HEK293 (cell line): ENCODE measurements around the gene SHC4.
"Not testable (repeated sequence)": the region's sequence is repeated elsewhere in the genome, so short reads cannot be mapped to it uniquely, and the experiment has no call there.

Source experiments
- GLI4 ChIP-seq: fragments of 450-650 bp; formaldehyde crosslinking; IDR thresholded peaks from 2 replicates; pipeline ENCODE4 v1.5.1; 2016; ENCODE audit warnings: missing biosample characterization, missing genetic modification characterization
- KLF8 ChIP-seq: fragments of 450-650 bp; formaldehyde crosslinking; IDR thresholded peaks from 2 replicates; pipeline ENCODE4 v1.5.1; 2016; ENCODE audit warnings: missing biosample characterization, missing genetic modification characterization
- MZF1 ChIP-seq: fragments of 450-650 bp; formaldehyde crosslinking; IDR thresholded peaks from 2 replicates; pipeline ENCODE4 v1.5.1; 2017; ENCODE audit warnings: missing biosample characterization, missing genetic modification characterization, borderline replicate concordance
- PRDM1 ChIP-seq: fragments of 450-650 bp; formaldehyde crosslinking; IDR thresholded peaks from 2 replicates; pipeline ENCODE4; 2016; ENCODE audit warnings: missing biosample characterization, missing genetic modification characterization
- ZFP41 ChIP-seq: fragments of 450-650 bp; formaldehyde crosslinking; IDR thresholded peaks from 2 replicates; pipeline ENCODE4 v1.5.1; 2016; ENCODE audit warnings: missing biosample characterization, missing genetic modification characterization, borderline replicate concordance
- ZNF248 ChIP-seq: fragments of 450-650 bp; formaldehyde crosslinking; IDR thresholded peaks from 2 replicates; pipeline ENCODE4 v1.5.1; 2017; ENCODE audit warnings: missing biosample characterization, missing genetic modification characterization
- ZNF335 ChIP-seq: fragments of 450-650 bp; formaldehyde crosslinking; conservative IDR thresholded peaks from 2 replicates; pipeline ENCODE4 v1.5.1; 2016; ENCODE audit warnings: missing biosample characterization, missing genetic modification characterization
- ZNF571 ChIP-seq: fragments of 450-650 bp; formaldehyde crosslinking; IDR thresholded peaks from 2 replicates; pipeline ENCODE4 v1.5.0; 2017; ENCODE audit warnings: missing biosample characterization, missing genetic modification characterization
- TF ChIP-seq, protein P1 (sequence below): fragments of 450-650 bp; formaldehyde crosslinking; IDR thresholded peaks from 2 replicates; pipeline ENCODE4 v1.5.1; 2016; ENCODE audit warnings: missing biosample characterization, missing genetic modification characterization
- TF ChIP-seq, protein P2 (sequence below): fragments of 450-650 bp; formaldehyde crosslinking; IDR thresholded peaks from 2 replicates; pipeline ENCODE4 v1.5.1; 2016; ENCODE audit warnings: missing biosample characterization, missing genetic modification characterization

DNA sequence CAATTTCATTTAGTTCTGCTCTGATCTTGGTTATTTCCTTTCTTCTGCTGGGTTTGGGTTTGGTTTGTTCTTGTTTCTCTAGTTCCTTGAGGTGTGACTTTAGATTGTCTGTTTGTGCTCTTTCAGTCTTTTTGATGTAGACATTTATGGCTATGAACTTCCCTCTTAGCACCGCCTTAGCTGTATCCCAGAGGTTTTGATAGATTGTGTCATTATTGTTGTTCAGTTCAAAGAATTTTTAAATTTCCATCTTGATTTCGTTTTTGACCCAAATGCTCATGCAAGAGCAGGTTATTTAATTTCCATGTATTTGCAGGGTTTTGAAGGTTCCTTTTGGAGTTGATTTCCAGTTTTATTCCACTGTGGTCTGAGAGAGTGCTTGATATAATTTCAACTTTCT lies 53.2 kb downstream of the SHC4 start:
- not testable (repeated sequence) for TF ChIP-seq ZNF248 (tag by site-specific recombination); ZNF335; GLI4 (tag by site-specific recombination); MZF1; KLF8 (tag by site-specific recombination); PRDM1 (tag by site-specific recombination); ZNF571 (tag by site-specific recombination); ZFP41
- TF ChIP-seq, protein P1, sequence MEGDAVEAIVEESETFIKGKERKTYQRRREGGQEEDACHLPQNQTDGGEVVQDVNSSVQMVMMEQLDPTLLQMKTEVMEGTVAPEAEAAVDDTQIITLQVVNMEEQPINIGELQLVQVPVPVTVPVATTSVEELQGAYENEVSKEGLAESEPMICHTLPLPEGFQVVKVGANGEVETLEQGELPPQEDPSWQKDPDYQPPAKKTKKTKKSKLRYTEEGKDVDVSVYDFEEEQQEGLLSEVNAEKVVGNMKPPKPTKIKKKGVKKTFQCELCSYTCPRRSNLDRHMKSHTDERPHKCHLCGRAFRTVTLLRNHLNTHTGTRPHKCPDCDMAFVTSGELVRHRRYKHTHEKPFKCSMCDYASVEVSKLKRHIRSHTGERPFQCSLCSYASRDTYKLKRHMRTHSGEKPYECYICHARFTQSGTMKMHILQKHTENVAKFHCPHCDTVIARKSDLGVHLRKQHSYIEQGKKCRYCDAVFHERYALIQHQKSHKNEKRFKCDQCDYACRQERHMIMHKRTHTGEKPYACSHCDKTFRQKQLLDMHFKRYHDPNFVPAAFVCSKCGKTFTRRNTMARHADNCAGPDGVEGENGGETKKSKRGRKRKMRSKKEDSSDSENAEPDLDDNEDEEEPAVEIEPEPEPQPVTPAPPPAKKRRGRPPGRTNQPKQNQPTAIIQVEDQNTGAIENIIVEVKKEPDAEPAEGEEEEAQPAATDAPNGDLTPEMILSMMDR (tag by site-specific recombination): not testable (repeated sequence)
- TF ChIP-seq, protein P2, sequence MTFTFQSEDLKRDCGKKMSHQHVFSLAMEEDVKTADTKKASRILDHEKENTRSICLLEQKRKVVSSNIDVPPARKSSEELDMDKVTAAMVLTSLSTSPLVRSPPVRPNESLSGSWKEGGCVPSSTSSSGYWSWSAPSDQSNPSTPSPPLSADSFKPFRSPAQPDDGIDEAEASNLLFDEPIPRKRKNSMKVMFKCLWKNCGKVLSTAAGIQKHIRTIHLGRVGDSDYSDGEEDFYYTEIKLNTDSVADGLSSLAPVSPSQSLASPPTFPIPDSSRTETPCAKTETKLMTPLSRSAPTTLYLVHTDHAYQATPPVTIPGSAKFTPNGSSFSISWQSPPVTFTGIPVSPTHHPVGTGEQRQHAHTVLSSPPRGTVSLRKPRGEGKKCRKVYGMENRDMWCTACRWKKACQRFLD: not testable (repeated sequence)
